GM10248 (cell line): ENCODE measurements around the gene CCP110.

Experiments used
- CTCF ChIA-PET: fragments of 300-600 bp; sonication (Branson Sonifier 250); formaldehyde crosslinking; extraction: SDS; loops from one replicate; lab custom pipeline; 2021; ENCODE audit warnings: antibody characterized with exemption; lab: Yijun Ruan, JAX
- POLR2A ChIA-PET: fragments of 350-650 bp; sonication (Branson Sonifier 250); formaldehyde crosslinking; extraction: SDS; loops from one replicate; lab custom pipeline; 2020; ENCODE audit warnings: antibody characterized with exemption; lab: Yijun Ruan, JAX
- DNase-seq: peaks from one replicate; pipeline ENCODE4 v3.0.0; 2012; ENCODE audit errors: extremely low spot score
- CTCF ChIP-seq: IDR thresholded peaks from 2 replicates; pipeline ENCODE4 v1.5.1; 2012; ENCODE audit warnings: mild to moderate bottlenecking, low read depth; ENCODE audit errors: extremely low read depth, missing control alignments, control extremely low read depth

Gene CCP110

GRCh38 chr16:19481769-19482168 lies 42.0 kb upstream of the CCP110 start:
- TF ChIP-seq CTCF = no peak
- POLR2A ChIA-PET = no interaction called here

DNA sequence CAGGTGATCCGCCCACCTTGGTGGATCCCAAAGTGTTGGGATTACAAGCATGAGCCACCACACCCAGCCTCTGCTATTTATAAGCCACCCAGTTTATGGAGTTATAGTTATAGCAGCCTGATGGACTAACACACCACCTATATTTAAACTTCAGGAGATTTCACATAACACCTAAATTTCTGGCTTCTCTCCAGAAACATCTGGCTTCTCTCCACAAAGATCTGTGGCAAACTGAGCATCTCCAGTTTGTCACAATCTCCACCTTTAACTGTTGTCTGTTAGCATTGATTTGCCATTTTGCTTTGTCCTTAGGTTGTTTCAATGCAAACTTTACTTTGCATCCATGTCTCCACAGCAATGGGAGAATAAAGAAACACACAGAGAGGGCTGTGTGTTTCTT lies 41.5 kb upstream of the CCP110 start:
- DNase-seq = no peak
- CTCF ChIA-PET = no interaction called here
- no peak for TF ChIP-seq CTCF
- POLR2A ChIA-PET = no interaction called here

More at GRCh38 chr16:19481769-19482168, 42.0 kb upstream of the CCP110 start:
- CTCF ChIA-PET = interaction anchor here (0.7 kb wide), 1 partner anchor 8 kb away, joined by 3 read pairs; no protein-coding TSS in a partner anchor
- no peak for DNase-seq

DNA sequence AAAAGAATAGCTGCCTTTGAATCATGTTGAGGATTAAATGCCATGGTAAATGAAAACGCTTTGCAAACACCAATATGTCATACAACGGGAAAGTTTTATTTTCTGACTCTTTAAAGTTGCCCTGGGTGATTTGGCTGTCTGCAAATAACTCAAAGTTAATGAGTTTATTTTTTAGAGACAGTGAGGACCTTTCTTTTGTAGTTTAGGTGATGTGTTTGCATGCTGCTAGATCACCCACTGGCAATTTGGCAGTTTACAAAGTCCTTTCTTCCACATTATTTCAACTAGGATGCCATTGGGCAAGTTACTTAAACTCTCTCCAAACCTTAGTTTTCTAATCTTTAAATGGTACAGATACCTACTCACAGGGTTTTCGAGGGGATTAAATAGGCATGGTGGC lies 39.6 kb upstream of the CCP110 start:
- POLR2A ChIA-PET = no interaction called here
- TF ChIP-seq CTCF = no peak
- no peak for DNase-seq
- CTCF ChIA-PET = no interaction called here

- no peak for DNase-seq
- POLR2A ChIA-PET = no interaction called here
- CTCF ChIA-PET = no interaction called here
- no peak for TF ChIP-seq CTCF
Observed at GRCh38 chr16:19485611-19486010, 38.1 kb upstream of the CCP110 start.

- TF ChIP-seq CTCF = no peak
- no peak for DNase-seq
- ChIA-PET POLR2A (no interaction called here), CTCF (no interaction called here)
Observed at GRCh38 chr16:19486051-19486450, 37.7 kb upstream of the CCP110 start.

DNA sequence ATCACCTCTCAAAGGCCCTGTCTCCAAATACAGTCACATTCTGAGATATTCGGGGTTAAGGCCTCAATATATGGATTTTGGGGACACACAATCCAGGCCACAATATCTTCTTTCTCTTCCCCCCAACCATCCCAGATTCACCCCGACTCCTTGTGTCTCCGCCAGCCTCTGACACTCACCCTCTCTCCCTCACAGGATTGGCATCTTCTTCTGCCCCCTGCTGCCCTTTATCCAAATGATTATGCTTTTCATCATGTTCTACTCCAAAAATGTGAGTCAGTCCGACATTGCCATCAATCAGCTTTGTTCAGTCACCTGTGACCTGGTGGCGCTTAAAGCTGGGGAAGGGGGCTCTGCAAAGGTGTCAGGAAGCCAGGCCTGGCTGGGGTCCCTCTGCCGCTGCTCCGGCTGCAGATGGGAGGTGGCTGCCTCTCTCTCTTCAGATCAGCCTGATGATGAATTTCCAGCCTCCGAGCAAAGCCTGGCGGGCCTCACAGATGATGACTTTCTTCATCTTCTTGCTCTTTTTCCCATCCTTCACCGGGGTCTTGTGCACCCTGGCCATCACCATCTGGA lies 36.9 kb upstream of the CCP110 start:
- POLR2A ChIA-PET = no interaction called here
- TF ChIP-seq CTCF = no peak
- CTCF ChIA-PET = no interaction called here
- DNase-seq = no peak
